HCT116 (cell line): ENCODE data around the gene RTTN. TPM values are rescaled to one million over a fixed set of nuclear protein-coding genes. Genes with fewer than 3 reads are reported as not detected.

ENCODE experiments used
- ATAC-seq: fragments of 200-7000 bp; cut with Tn5 transposase; 2 replicates; pipeline ENCODE4 v1.9.1; 2020; ENCODE audit warnings: mild to moderate bottlenecking, moderate library complexity
- BruUV-seq: library from RNA; stranded (reverse); fragments of 400-500 nt; replicated peaks from 2 replicates; lab custom pipeline; 2021; lab: Mats Ljungman, UMichigan
- CTCF ChIA-PET: fragments of 300-600 bp; sonication (Branson Sonifier 250); formaldehyde crosslinking; loops from one replicate; lab custom pipeline; 2021; ENCODE audit warnings: antibody characterized with exemption; lab: Charles Lee
- POLR2A ChIA-PET: fragments of 300-600, 350-600 bp; sonication (Branson Sonifier 250); formaldehyde crosslinking; loops from one replicate; lab custom pipeline; 2021; ENCODE audit warnings: antibody characterized with exemption; lab: Charles Lee
- RAD21 ChIA-PET, 2 experiments: fragments of 300-600 bp; sonication (Branson Sonifier 250); formaldehyde crosslinking; loops; one replicate each; lab custom pipeline; 2023; ENCODE audit warnings: low total read pairs in 2 of 2; ENCODE audit not compliant: uncharacterized antibody in 2 of 2, unreplicated experiment in 2 of 2, low non-redundant PET in 1 of 2; lab: Charles Lee
- DNase-seq: peaks from one replicate; pipeline ENCODE4 v3.0.0-alpha.2; 2010; ENCODE audit warnings: low read depth, low spot score
- H2AFZ ChIP-seq: fragments of 200-600 bp; shearing (Covaris generic), sonication (generic); 2 replicates; pipeline ENCODE4 v1.6.1; 2017; ENCODE audit warnings: low read depth, mixed run types, mixed read lengths, antibody characterized with exemption, low read length; ENCODE audit not compliant: poor library complexity, severe bottlenecking
- H3K27ac ChIP-seq: 2 replicates; pipeline ENCODE4 v1.5.1; 2012; ENCODE audit warnings: low read depth, low read length
- H3K27me3 ChIP-seq: fragments of 200-600 bp; sonication (generic); 2 replicates; pipeline ENCODE4 v1.6.1; 2016; ENCODE audit warnings: mixed run types, low read length, mixed read lengths; ENCODE audit not compliant: insufficient read depth
- H3K36me3 ChIP-seq, 2 experiments: fragments of 200-500 bp in 1 of 2; fragments of 200-600 bp in 1 of 2; sonication (Bioruptor generic) in 1 of 2; sonication (generic) in 1 of 2; 2 replicates each; pipeline versions ENCODE4 v1.5.1 to v1.6.1; 2014 to 2016; ENCODE audit warnings: low read length in 2 of 2, inconsistent platforms in 1 of 2, mixed read lengths in 1 of 2, mixed run types in 1 of 2; ENCODE audit not compliant: insufficient read depth in 2 of 2, control insufficient read depth in 1 of 2
- H3K4me1 ChIP-seq, 2 experiments: fragments of 200-600 bp in 1 of 2; sonication (generic) in 1 of 2; 2 replicates each; pipeline versions ENCODE4 v1.5.1 to v1.6.1; 2012 to 2017; ENCODE audit warnings: low read length in 2 of 2, inconsistent platforms in 1 of 2, mild to moderate bottlenecking in 1 of 2, mixed read lengths in 1 of 2, mixed run types in 1 of 2, moderate library complexity in 1 of 2; ENCODE audit not compliant: insufficient read depth in 2 of 2, control insufficient read depth in 1 of 2
- H3K4me2 ChIP-seq: fragments of 200-600 bp; sonication (generic); 2 replicates; pipeline ENCODE4 v1.6.1; 2017; ENCODE audit warnings: mixed run types, low read length, mixed read lengths
- H3K4me3 ChIP-seq, 2 experiments: fragments of 200-600 bp in 1 of 2; sonication (generic) in 1 of 2; replicated peaks in 1 of 2; 2 replicates each; pipeline ENCODE4 v1.5.1; 2011 to 2016; ENCODE audit warnings: low read length in 2 of 2, control low read depth in 1 of 2, low read depth in 1 of 2, mild to moderate bottlenecking in 1 of 2, mixed read lengths in 1 of 2, mixed run types in 1 of 2
- H3K79me2 ChIP-seq: fragments of 200-600 bp; sonication (generic); 2 replicates; pipeline ENCODE4 v1.6.1; 2017; ENCODE audit warnings: mild to moderate bottlenecking, mixed run types, low read length, moderate library complexity, mixed read lengths; ENCODE audit not compliant: insufficient read depth
- H3K9ac ChIP-seq: fragments of 200-600 bp; sonication (generic); 2 replicates; pipeline ENCODE4 v1.6.1; 2016; ENCODE audit warnings: low read length, mixed read lengths
- H3K9me2 ChIP-seq: fragments of 200-600 bp; sonication (generic), shearing (Covaris generic); 2 replicates; pipeline ENCODE4 v1.6.1; 2017; ENCODE audit warnings: mixed run types, mild to moderate bottlenecking, moderate library complexity; ENCODE audit not compliant: insufficient read depth
- H3K9me3 ChIP-seq, 2 experiments: fragments of 200-500 bp in 1 of 2; fragments of 200-600 bp in 1 of 2; sonication (Bioruptor generic) in 1 of 2; sonication (generic) in 1 of 2; 2 replicates each; pipeline ENCODE4 v1.6.1; 2014 to 2017; ENCODE audit warnings: low read length in 2 of 2, mixed read lengths in 2 of 2, inconsistent platforms in 1 of 2, low read depth in 1 of 2, mild to moderate bottlenecking in 1 of 2, mixed run types in 1 of 2, moderate library complexity in 1 of 2; ENCODE audit not compliant: control insufficient read depth in 1 of 2, insufficient read depth in 1 of 2
- H4K20me1 ChIP-seq: fragments of 200-600 bp; sonication (generic), shearing (Covaris generic); 2 replicates; pipeline ENCODE4 v1.6.1; 2017; ENCODE audit warnings: mixed run types, mild to moderate bottlenecking, moderate library complexity; ENCODE audit not compliant: insufficient read depth
- CBX3 ChIP-seq: IDR thresholded peaks from 2 replicates; pipeline ENCODE4 v1.6.1; 2012; ENCODE audit warnings: low read depth
- CEBPB ChIP-seq: IDR thresholded peaks from 2 replicates; pipeline ENCODE4 v1.6.1; 2012; ENCODE audit warnings: low read depth
- EGR1 ChIP-seq: IDR thresholded peaks from 2 replicates; pipeline ENCODE4 v1.6.1; 2012; ENCODE audit warnings: low read depth
- ELF1 ChIP-seq: IDR thresholded peaks from 2 replicates; pipeline ENCODE4 v1.6.1; 2012; ENCODE audit warnings: low read depth, borderline replicate concordance
- EZH2 ChIP-seq: fragments of 200-600 bp; sonication (generic); IDR thresholded peaks from 2 replicates; pipeline ENCODE4 v1.6.1; 2017; ENCODE audit warnings: antibody characterized with exemption, mixed run types
- EZH2phosphoT487 ChIP-seq: fragments of 200-600 bp; IDR thresholded peaks from 2 replicates; pipeline ENCODE4 v1.6.1; 2018; ENCODE audit warnings: antibody characterized with exemption, borderline replicate concordance
- FOSL1 ChIP-seq: IDR thresholded peaks from 2 replicates; pipeline ENCODE4 v1.6.1; 2012; ENCODE audit warnings: low read depth
- POLR2A ChIP-seq: IDR thresholded peaks from 2 replicates; pipeline ENCODE4 v1.7.0; 2011; ENCODE audit warnings: borderline replicate concordance; ENCODE audit not compliant: insufficient read depth, insufficient read length; ENCODE audit errors: extremely low read depth
- POLR2AphosphoS5 ChIP-seq: IDR thresholded peaks from 2 replicates; pipeline ENCODE4 v1.6.1; 2011; ENCODE audit warnings: mild to moderate bottlenecking, low read depth, low read length, moderate library complexity
- RAD21 ChIP-seq: IDR thresholded peaks from 2 replicates; pipeline ENCODE4 v1.6.1; 2012; ENCODE audit warnings: low read depth, mild to moderate bottlenecking
- SIN3A ChIP-seq: IDR thresholded peaks from 2 replicates; pipeline ENCODE4 v1.6.1; 2012; ENCODE audit warnings: low read depth
- SP1 ChIP-seq: IDR thresholded peaks from 2 replicates; pipeline ENCODE4 v1.6.1; 2012; ENCODE audit warnings: low read depth
- SRF ChIP-seq: IDR thresholded peaks from 2 replicates; pipeline ENCODE4 v1.6.1; 2012; ENCODE audit warnings: low read depth
- ZFX ChIP-seq: fragments of 450-650 bp; IDR thresholded peaks from 2 replicates; pipeline ENCODE4 v1.6.1; 2017
- ZNF274 ChIP-seq: fragments of 200-500 bp; sonication (Bioruptor generic); IDR thresholded peaks from 2 replicates; pipeline ENCODE4 v1.6.1; 2014; ENCODE audit warnings: mild to moderate bottlenecking, low read depth, low read length, inconsistent platforms
- intact Hi-C: fragments of 100-400 bp; cut with micrococcal nuclease; formaldehyde crosslinking; loops from 2 replicates; pipeline ENCODE4 v1.10.0; 2022
- total RNA-seq: library from RNA; stranded (reverse); gene quantifications from one replicate; pipeline ENCODE4 v1.2.1, GENCODE V29; 2021; ENCODE audit not compliant: unreplicated experiment
- TF ChIP-seq, protein P1 (sequence below): IDR thresholded peaks from 2 replicates; pipeline ENCODE4 v1.6.1; 2011; ENCODE audit warnings: mild to moderate bottlenecking, low read length, moderate library complexity; ENCODE audit not compliant: insufficient replicate concordance; ENCODE audit errors: extremely low read depth
- TF ChIP-seq, protein P2 (sequence below): IDR thresholded peaks from 2 replicates; pipeline ENCODE4 v1.6.1; 2012; ENCODE audit warnings: low read depth

RTTN gene
- total RNA-seq, 1 experiment from 2014 or later: 41.2 TPM

DNA sequence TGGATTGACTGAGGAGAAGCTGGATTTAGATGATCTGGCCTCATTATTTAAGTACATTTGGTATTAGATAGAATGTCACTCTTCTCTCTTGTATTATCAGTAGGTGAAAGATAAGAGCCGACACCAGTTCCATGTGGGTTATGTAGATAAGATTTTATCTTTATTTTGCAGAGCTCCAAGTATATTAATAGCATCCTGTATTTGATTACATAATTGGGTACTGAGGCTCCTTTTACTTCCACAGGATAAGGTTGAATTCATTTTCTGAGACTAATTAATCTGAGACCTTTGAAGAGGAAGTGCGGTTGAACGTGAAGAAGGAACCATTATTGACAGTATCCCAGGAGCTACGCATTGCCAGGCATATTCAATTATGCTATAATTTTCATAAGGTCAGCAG is 225.0 kb downstream of the RTTN start (continued):
- TF ChIP-seq CEBPB (no peak), RAD21 (no peak), SRF (no peak), EZH2 (no peak), ELF1 (no peak), CBX3 (no peak), SP1 (no peak), ZFX (no peak), SIN3A (no peak), EGR1 (no peak), EZH2phosphoT487 (no peak)
- TF ChIP-seq, protein P1, sequence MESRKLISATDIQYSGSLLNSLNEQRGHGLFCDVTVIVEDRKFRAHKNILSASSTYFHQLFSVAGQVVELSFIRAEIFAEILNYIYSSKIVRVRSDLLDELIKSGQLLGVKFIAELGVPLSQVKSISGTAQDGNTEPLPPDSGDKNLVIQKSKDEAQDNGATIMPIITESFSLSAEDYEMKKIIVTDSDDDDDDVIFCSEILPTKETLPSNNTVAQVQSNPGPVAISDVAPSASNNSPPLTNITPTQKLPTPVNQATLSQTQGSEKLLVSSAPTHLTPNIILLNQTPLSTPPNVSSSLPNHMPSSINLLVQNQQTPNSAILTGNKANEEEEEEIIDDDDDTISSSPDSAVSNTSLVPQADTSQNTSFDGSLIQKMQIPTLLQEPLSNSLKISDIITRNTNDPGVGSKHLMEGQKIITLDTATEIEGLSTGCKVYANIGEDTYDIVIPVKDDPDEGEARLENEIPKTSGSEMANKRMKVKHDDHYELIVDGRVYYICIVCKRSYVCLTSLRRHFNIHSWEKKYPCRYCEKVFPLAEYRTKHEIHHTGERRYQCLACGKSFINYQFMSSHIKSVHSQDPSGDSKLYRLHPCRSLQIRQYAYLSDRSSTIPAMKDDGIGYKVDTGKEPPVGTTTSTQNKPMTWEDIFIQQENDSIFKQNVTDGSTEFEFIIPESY: no peak

- ChIA-PET CTCF (no interaction called here), RAD21 (no interaction called here), POLR2A (no interaction called here)
- Histone ChIP-seq H3K27ac (no peak overlapping the region), H3K4me1 (no peaks in the 10 kb centered on the region), H3K4me3 (no peak overlapping the region), H4K20me1 (no peaks in the 10 kb centered on the region), H3K9me2 (no peaks in the 10 kb centered on the region), H3K36me3 (no peaks in the 10 kb centered on the region), H2AFZ (no peak overlapping the region), H3K9ac (no peak overlapping the region), H3K4me2 (no peak overlapping the region), H3K27me3 (no peaks in the 10 kb centered on the region), H3K9me3 (no peaks in the 10 kb centered on the region), H3K79me2 (no peaks in the 10 kb centered on the region)
- BruUV-seq: no TSS peak
- ATAC-seq: no peak
- no peak for DNase-seq
- intact Hi-C loops: no loop called here
- TF ChIP-seq, protein P1: no peak
- TF ChIP-seq ZNF274 (no peak), CEBPB (no peak), POLR2A (no peak), ZFX (no peak), SP1 (no peak), RAD21 (no peak), POLR2AphosphoS5 (no peak), EZH2phosphoT487 (no peak), FOSL1 (no peak)
- TF ChIP-seq, protein P2, sequence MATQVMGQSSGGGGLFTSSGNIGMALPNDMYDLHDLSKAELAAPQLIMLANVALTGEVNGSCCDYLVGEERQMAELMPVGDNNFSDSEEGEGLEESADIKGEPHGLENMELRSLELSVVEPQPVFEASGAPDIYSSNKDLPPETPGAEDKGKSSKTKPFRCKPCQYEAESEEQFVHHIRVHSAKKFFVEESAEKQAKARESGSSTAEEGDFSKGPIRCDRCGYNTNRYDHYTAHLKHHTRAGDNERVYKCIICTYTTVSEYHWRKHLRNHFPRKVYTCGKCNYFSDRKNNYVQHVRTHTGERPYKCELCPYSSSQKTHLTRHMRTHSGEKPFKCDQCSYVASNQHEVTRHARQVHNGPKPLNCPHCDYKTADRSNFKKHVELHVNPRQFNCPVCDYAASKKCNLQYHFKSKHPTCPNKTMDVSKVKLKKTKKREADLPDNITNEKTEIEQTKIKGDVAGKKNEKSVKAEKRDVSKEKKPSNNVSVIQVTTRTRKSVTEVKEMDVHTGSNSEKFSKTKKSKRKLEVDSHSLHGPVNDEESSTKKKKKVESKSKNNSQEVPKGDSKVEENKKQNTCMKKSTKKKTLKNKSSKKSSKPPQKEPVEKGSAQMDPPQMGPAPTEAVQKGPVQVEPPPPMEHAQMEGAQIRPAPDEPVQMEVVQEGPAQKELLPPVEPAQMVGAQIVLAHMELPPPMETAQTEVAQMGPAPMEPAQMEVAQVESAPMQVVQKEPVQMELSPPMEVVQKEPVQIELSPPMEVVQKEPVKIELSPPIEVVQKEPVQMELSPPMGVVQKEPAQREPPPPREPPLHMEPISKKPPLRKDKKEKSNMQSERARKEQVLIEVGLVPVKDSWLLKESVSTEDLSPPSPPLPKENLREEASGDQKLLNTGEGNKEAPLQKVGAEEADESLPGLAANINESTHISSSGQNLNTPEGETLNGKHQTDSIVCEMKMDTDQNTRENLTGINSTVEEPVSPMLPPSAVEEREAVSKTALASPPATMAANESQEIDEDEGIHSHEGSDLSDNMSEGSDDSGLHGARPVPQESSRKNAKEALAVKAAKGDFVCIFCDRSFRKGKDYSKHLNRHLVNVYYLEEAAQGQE: no peak
These were observed 226.5 kb downstream of the RTTN start for GRCh38 chr18:69978732-69979715.
